ENCODE results near the gene LUZP1.

Gene LUZP1

DNA sequence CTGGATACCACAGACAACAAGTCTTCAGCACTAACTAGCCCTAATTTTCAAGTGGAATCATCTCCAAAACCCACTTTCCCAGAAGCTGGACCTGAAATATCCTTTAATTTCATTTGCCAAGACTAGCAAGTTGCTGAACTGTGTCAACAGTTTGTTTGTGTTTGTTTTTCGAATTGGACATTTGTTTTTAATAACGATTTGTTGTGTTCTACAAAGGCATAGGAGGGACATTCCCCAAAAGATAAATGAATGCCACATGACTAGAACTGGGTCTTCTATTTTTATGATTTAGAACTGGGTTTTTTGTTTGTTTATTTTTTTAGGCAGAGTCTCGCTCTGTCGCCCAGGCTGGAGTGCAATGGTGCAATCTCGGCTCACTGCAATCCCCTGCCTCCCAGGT is 17.9 kb downstream of the LUZP1 start:
- no peak for DNase-seq

DNA sequence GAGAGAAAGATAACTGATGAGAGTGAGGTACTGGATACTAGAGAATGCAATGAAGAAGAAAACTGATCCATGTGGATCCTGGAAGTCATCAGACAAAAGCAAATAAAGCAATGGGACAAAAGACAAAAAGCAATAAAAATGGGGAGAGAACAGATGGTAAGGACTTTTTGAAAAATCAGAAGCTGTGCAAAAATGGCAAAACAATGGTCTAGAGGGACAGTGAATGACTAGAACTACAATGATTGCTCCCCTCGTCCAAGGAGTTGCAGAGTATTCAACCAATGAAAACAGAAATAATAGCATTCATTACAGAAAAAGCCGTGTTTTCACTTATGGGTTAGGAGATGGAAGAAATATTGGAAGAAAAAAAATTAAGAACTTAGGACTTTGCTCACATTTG is 18.5 kb downstream of the LUZP1 start:
- DNase-seq: no peak

DNA sequence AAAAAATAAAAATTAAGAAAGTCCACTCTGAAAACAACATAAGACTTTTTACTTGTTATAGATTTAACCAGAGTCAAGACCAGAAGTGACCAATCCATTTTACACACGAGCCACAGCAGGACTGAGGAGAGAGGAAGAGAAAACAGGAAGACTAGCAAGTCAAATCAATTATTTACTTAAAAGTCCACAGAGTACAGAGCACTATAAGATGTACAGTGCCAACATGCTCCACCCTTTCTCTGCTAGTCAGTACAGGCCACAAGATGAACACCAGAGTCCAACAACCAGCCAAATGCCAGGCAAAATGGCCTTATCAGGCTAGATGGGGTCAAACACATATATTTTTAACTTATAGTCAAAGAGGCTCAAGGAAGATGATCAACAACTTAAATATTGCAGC is 19.5 kb downstream of the LUZP1 start:
- no peak for DNase-seq

DNA sequence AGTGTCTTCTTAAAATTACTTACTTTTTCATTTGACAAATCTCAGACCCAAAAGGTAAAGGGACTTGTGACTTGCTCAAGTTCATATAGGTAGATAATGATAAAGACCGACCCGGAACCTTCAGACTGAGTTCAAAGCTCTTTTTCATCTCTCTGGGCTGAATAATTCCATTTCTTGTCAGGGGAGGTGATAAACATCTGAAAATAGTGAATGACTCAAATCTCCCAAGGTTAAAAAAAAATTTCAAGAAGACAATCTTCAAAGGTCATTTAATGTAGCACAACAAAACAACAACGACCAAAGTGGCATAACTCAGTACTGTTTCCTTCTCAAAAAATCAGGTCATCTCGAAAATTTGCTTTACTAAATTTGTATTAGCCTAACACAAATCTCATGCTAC is 20.6 kb downstream of the LUZP1 start:
- DNase-seq: no peak

DNA sequence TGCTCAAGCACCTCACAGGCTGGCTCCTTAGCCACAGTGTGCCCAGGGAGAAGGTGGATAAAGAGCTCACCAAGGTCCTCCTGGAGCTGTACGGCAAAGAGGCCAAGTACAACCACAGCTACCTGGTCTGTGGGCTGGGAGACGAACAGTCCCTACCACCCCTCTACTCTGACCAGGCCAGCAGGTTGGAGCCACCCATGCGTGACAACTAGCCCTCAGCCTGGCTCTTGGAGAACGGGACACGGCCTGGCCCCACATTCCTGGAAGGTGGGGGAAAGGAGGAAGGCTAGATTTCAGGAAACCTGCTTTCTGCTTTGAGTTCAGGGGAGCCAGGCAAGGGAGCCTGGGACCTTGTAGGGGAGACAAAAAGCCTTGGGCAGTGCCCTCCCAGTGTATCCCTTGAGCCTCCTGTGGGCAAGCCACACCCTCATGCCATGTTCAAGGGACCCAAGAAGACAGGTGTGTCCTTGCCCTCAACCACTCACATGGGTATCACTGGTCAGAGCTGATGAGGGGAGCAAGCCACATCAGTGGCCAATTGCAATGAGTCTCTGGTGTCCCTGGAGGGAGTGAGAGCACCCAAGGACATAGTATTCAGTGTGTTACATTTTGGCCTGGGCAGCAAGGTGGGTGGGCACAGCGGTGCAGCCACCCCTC is 27.6 kb downstream of the LUZP1 start:
- DNase-seq: no peak

DNA sequence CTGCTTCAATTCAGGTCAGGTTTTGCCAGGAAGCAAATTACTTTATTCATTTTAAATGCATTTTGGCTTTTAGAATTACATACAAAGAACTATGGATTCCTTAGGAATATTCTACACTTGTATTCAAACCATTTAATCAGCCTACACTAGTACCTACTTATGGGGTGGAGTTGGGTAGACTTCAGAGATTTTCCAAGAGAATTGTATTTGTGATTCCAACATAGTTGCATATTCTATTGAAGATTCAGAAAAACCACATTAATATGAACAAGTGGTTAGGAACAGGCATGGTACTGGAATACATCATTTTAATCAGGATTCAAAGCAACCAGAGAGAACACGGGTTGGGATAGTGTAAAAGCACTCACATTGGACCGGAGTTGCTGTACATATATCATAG is 33.4 kb downstream of the LUZP1 start:
- no peak for DNase-seq

DNA sequence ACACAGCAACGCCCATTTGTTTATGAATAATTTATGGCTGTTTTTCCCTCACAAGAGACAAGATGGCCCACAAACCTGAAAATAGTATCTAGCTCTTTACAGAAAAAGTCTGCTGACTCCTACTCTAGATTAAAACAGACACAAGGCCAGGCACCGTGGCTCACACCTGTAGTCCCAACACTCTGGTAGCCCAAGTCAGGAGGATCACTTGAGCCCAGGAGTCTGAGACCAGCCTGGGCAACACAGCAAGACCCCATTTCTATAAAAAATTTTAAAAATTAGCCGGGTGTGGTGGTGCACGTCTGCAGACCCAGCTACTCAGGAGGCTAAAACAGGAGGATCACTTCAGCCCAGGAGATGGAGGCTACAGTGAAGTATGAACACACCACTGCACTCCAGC is 34.6 kb downstream of the LUZP1 start:
- DNase-seq: no peak

DNA sequence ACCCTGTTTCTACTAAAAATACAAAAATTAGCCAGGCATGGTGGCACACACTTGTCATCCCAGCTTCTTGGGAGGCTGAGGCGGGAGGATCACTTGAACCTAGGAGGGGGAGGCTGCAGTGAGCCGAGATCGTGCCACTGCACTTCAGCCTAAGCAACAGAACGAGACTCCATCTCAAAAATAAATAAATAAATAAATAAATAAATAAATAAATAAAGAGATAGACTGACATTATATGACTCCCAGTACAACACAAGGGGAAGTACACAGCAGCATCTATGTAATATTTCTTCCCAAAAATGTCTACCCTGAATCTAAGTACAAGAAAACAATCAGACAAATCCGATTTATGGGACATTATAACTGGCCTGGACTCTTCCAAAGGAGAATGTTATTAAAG is 35.1 kb downstream of the LUZP1 start:
- DNase-seq: no peak

DNA sequence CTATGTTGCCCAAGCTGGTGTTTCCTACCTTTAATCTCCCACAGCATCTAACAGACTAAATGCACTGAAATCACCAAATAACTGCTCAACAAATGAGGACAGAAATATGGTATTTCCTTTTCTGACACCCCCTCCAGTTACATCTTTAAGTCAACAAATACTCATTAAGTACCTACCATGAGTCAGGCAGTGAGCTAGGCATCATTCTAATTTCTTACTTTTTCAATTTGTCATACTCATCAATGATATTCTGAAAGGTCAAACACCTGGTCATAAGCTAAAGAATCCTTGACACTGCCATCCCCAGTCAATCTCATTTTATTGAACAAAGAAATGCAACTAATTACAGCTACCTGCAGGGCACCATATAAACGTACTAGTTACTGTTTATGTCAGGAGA is 36.6 kb downstream of the LUZP1 start:
- no peak for DNase-seq

DNA sequence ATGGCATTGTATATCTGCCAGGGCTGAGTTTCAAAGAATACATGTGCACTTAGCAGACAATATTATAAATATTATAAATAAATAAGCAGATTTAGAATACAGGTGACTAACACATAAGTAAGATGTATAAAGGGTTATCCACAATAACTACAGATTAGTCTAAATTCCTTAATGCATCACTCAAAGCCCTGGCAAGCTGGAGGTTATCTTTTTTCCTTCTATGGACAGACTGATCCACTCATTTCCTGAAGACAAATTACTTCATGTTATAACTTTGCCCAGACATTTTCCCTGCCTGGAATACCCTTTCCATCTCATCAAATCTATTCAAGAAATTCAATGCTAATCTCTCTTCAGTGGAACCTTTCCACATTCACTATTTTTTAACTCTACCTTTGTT is 38.8 kb downstream of the LUZP1 start:
- no peak for DNase-seq

DNA sequence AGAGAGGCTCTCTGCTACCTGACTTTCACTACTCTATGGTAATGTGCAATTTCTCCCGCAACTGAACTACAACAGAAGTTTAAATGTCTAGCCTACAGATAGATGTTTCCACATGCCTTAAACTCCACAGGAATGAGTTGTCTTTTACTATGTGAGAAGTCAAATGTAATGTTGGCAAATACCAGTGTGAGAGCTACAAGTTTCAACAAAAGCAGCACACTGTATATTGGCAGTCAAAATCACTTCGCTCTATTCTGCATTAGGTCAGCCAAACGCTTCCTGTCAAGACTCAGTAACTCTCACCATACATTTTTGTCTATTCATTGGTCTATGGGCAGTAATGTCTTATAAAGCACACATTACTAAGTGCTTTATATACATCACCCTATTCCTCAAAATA is 41.9 kb downstream of the LUZP1 start:
- no peak for DNase-seq

DNA sequence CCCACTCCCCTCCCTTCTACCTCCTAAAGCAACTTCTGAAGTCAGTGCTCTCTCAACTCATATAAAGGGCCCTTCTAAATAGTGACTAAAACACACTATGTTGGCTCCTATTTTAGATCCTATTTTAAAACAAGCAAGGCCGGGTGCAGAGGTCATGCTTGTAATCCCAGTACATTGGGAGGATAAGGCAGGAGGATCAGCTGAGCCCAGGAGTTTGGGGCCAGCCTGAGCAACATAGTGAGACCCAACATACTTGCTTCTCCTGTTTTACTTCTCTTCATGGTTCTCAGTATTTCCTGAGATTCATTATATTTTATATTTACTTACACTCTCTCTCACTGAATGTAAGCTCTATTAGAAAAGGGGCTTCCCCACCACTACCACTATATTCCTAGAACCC is 42.5 kb downstream of the LUZP1 start:
- no peak for DNase-seq

DNA sequence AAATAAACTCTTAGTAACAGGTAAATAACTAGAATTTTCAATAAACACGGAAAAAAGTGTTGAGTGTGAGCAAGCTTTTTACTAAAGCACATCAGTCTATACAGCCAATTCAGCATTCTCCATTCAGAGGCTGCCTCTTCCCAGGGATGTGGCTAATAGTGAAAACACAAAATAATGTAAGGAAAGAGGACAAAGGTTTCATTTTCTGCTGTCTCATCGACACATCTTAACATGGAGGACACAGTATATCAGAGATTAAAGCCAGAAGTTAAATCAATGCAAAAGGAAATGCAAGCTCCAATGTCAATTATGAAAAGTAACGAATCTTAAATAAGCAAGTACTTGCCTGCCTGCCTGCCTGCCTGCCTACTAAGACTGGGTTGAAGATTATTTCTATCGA is 43.2 kb downstream of the LUZP1 start:
- DNase-seq: no peak

DNA sequence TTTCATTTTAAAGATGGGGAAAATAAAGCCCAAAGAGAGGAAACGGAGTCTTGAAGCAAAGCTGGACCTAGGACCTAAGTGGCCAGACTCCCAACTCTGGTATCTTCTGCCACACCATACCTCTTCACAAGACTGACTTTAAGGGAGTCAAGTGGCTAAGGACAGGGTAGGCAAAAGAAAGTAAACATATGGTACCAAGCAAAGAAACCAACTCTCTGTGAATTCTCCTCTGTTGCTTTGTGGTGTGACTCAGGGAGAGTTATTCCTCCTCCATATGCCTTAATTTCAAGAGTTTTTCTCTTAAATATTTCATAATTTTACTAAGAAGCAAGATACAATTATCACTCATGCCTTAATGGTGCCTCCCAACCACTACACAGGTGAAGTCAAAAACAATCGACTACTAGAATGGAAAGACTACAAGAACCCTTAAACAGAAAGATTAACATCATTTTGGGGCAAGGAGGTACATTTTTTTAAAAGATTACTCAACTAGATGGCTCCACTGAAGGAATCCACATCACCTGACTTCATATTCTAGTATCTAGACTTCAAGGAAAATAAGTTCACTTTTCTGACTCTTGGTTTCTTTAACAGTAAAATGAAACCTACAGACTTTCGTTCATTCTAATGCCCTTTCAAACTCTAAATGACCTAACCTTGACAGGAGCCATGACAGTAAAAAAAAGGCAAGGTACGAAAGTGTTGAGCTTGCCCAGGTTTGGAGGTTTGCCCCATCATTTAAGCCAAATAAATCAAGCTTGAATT is 44.2 kb downstream of the LUZP1 start:
- no peak for DNase-seq

DNA sequence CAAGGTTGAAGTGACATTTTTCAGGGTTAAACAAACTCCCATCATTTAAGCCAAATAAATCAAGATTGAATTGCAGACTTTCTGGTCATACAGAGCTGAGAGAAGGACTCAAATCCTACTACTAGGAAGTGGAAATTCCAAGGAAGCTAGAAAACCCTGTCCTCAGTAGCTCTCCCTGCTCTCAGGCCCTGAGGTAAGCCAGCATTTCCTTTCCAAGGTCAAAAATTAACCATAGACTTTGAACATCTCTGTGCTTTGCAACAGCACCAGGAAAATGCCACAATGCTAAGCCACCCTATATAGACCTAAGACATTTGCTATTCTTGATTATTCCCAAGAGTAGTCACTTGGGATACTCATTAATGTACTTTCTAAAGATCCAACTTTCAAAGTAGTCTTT is 45.1 kb downstream of the LUZP1 start:
- DNase-seq: no peak

DNA sequence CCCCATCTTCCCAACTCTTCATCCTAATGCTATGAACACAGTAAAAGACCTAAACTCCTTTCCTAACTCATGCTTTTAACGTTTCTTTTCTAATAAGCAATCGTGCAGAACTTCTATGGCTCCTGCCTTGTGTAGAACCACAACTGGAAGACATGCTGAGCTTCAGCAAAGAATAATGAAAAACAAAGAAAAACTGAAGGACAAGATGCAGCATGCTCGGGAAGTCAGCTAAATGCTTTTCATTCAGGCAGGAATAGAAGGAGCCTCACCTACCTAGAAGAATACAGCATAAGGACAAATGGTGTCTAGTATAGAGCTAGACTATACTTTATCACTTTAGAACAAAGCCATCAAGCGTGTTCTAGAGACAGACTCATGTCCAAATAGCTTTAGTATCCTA is 45.9 kb downstream of the LUZP1 start:
- no peak for DNase-seq

DNA sequence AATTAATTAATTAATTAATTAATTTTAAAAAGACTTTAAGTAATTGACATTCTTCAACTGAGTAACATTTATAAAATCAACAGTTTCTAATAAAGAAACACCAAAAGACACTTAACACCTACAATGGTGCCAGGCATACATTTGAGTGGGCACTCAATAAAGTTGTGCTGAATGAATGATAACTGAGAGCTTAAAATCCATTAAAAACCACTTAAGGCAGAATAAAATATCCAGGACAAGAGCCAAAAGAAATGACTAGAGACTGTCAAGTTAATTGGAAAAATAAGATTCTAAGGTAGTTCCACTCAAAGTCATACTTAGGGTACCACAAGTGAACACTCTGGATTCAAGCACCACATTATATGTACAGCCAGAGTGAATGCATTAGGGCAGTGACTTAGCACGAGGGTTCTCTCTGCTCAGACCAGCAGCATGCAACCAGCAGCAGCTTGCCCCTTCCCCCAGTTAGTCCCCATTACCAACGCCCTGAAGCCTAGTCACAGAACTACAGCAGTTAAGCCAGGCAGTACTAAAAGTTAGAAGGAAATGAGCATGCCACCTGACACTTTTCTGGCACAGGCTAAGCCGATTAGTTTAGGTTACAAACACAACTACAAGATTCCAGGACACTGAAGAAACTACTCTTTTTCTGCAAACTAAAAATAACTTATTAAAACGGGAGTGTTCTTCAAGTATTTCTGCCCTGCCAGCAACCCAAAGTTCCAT is 46.5 kb downstream of the LUZP1 start:
- no peak for DNase-seq

DNA sequence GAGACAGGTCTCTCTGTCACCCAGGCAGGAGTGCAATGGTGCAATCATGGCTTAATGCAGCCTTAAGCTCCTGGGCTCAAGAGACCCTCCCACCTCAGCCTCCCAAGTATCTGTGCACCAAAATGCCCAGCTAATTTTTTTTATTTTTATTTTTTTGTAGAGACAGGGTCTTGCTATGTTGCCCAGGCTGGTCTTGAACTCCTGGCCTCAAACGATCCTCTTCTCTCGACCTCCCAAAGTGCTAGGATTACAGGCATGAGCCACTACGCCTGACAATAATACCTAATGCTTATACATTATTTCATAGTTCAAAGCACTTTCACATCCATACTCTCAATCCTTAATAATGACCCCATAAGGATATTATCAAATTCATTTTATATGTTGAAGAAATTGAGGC is 48.3 kb downstream of the LUZP1 start:
- no peak for DNase-seq

DNA sequence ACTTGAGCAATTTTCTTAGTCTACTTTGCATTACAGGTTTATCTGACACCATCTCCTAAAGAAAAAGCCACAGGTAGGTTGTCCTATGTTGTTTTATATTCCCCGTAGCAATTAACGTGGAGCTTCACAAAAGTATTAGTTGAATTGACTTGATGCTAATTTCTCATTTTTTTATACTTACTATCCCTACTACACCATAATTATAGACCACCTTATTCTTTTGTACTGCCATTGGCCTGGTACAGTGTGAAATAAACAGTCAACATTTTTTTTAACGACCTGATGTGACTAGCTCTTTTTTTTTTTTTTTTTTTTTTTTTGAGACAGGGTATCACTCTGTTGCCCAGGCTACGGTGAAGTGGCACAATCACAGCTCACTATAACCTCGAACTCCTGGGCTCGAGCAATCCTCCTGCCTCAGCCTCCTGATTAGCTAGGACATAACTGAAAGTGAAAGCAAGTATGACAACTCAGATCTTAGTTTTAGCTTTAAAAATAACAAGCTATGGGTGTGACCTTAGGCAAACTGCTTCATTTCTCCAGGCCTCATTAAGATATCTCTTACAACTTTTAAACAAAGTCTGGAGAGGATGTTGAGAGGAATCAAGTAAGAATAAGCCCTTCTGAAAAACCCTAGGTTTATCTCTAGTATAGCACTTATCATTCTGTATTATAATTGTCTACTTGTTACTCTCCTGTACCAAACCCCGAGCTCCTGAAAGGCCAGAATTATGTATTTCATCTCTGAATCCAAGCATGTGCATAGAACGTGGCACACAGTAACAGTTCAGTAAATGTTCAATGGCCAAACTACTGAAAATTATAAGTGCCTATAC is 49.5 kb downstream of the LUZP1 start:
- DNase-seq: no peak

DNA sequence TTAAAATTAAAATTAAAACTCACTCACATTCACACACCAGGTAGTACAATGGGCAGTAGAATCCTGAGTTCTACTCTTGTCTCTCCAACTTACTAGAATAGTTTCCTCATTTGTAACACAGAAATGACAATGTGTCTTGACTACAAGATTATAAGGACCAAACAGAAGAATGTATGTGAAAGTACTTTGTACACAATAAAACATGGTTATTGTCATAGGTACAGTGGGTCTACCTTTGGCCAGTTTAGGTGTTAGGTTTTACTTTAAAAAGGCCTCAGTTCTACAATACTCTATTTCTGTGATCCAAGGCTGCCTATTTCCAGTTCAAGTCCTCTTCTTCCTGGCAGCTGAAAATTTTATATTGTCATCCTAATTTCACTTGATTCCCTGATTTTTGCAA is 50.2 kb downstream of the LUZP1 start:
- no peak for DNase-seq

DNA sequence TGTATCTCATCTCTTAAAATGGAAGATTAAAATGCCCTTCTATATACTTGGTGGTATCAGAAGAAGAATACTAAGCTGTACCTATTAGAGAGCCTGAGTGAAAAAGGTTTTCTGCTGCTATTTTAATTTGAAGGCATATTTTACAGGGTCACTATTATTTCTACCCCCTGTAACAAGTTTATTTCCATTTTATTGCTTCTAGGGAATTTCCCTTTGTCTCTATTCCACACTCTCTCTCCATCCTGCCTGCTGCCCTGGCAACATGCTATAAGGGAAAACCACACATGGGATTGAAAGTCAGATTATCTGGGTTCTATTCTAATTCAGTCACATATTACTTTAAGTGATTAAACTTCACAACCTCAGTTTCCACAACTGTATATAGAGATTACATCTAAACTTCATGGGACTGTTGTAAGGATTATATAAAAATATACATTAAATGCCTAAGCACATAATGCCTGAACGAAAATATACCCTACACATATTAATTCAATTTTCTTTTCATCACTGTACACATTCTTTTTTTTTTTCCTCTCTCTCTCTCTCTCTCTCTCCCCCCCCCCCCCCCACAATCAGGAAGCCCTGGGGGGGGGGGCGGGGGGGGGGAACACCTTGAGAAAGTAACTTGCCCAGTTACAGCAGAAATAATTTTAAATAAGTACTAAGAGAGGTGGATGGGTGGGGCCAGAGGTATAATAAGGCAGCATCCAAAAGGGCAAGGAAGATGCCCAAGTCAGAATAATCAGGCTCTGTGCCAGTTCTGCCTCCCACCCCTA is 51.5 kb downstream of the LUZP1 start:
- no peak for DNase-seq

DNA sequence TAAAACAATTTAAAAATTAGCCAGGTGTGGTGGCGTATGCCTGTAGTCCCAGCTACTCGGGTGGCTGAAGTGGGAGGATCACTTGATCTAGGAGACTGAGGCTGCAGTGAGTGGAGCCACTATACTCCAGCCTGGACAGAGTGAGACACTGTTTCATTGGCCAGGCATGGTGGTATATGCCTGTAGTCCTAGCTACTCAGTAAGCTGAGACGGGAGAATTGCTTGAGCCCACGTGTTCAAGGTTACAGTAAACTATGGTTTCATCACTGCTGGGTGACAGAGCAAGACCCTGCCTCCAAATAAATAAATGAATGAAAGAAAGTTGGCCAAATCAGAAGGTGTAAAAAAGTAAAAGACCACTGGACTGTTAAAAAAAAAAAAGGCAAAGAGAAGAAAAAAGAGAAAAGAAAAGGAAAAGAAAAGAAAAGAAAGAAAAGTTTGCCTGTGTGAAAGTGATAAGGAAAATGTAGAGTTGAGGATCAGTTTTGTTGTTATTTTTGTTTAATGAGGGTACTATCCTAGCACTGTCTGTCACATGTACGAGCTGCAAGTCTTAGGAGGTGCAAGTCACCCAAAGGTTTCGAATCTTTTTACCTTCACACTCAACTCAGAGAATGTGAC is 52.3 kb downstream of the LUZP1 start:
- DNase-seq: no peak

Measured in SHP77 treated with DMSO at 0.1 percent for 48 hours (cell line).